Measurements from ENCODE around the gene INAFM2. TPM values are rescaled to one million over a fixed set of nuclear protein-coding genes. Genes with fewer than 3 reads are reported as not detected.
A peak's percentile ranks its signal among the peaks of the same experiment; 100 is the strongest.

Gene INAFM2
- total RNA-seq, 2 experiments from 2014 or later, result 15.0 to 16.9 TPM

DNA sequence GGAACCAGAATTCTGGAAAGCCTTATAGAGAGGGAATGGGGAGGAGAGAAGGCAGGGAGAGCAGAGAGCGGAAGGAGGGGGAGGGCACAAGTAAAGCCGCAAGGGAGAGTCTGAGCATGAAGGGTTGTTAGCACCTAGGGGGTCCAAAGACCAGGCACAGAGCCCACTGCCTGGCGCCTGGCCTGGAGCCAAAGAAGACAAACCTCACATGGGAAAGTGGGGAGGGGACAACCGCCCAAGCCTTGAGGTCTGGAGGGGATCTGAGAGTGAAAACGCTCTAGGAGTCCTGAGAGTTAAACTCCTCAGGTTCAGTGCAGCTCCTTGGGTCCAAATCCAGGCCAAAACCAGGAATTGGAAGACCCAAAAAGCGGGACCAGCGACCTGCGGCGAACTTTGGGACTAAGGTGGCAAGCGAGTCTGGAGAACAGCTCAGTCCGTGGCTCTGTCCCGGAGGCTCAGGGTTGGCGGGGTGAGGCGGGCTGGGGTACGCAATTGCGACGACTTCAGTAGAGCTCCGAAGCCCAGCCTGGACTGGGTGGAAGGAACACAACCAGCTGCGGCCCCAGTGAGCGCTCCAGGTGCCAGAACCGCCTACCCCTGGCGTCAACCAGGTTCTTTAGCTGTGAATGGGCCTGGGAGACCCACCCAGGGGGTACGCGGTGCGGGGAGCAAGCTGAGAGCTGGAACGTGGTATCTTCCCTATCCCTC lies 807 bp upstream of the INAFM2 start:
- no peaks in the 10 kb centered on the region for H3K9me3 Mint-ChIP-seq
- H3K36me3 Mint-ChIP-seq (ENCODE audit: low read depth), result peaks cover 6% of the 10 kb centered on the region
- DNase-seq, result no peak
- peaks cover 31% of the 10 kb centered on the region for H3K4me1 Mint-ChIP-seq (ENCODE audit: low read depth)
- H3K4me3 Mint-ChIP-seq, result peak overlapping the region; percentile 61
- ChIA-PET POLR2A (interaction anchor here (0.6 to 5.5 kb wide), 8 partner anchors 9 to 292 kb away, joined by 3 to 37 read pairs (median 3); partner anchors contain the start of gene PLCB2), CTCF (interaction anchor here (0.6 to 23.8 kb wide), 18 partner anchors 9 to 218 kb away, joined by 3 to 595 read pairs (median 4); partner anchors contain the start of genes CCDC9B, IVD and PLCB2)
- ATAC-seq, result peak; percentile 1
- H3K27me3 Mint-ChIP-seq, result no peaks in the 10 kb centered on the region
- TF ChIP-seq, protein P1, sequence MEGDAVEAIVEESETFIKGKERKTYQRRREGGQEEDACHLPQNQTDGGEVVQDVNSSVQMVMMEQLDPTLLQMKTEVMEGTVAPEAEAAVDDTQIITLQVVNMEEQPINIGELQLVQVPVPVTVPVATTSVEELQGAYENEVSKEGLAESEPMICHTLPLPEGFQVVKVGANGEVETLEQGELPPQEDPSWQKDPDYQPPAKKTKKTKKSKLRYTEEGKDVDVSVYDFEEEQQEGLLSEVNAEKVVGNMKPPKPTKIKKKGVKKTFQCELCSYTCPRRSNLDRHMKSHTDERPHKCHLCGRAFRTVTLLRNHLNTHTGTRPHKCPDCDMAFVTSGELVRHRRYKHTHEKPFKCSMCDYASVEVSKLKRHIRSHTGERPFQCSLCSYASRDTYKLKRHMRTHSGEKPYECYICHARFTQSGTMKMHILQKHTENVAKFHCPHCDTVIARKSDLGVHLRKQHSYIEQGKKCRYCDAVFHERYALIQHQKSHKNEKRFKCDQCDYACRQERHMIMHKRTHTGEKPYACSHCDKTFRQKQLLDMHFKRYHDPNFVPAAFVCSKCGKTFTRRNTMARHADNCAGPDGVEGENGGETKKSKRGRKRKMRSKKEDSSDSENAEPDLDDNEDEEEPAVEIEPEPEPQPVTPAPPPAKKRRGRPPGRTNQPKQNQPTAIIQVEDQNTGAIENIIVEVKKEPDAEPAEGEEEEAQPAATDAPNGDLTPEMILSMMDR (IDR thresholded peaks at IDR 0.05), result no peak
- H3K27ac Mint-ChIP-seq, result no peak overlapping the region
- intact Hi-C loops (cut with micrococcal nuclease), result no loop called here

DNA sequence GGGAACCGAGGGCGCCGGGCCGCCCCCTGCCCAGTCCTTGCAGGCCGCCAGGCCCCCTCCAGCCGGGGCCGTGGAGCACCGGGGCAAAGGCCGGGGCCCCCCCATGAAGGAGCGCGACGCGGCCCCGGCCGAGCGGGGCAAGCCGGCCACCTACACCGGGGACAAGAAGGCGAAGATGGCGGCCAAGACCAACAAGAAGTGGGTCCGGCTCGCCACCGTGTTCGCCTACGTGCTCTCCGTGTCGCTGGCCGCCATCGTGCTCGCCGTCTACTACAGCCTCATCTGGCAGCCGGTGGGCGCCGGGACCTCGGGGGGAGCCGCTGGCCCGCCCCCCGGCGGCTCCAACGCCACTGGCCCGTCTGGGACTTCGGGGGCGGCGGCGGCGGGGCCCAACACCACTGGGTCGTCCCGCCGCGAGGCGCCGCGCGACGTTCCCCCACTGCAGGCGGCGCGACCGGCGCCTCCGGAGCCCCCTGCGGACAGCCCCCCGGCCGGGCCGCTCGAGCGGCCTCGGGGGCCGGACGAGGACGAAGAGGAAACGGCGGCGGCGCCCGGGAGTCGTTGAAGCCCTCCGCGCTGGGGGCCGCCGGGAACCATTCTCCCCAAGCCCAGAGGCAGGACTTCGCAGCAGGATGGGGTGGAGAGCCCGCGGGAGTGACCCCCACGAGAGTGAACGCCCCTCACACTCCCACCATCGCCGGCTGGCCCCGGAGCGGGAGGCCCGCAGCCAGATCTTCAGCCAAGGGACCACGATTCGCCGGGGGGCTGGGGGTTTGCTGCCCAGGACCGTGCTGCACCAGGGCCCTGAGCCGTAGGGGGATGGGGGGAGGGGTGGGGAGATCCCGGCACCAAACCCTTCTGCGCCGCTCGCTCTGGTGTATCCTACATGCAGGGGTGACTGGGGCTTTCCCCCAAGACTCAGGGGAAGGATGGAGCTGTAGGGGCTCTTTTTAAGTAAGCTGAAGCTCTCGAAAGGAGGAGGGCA lies 753 bp downstream of the INAFM2 start:
- POLR2A ChIA-PET, result interaction anchor here (0.6 to 5.5 kb wide), 5 partner anchors 10 to 1794 kb away, joined by 3 to 37 read pairs (median 5); partner anchors contain the start of gene PLCB2
- Mint-ChIP-seq H3K27ac (no peak overlapping the region), H3K27me3 (no peaks in the 10 kb centered on the region), H3K4me3 (peak overlapping the region; percentile 71), H3K36me3 (ENCODE audit: low read depth) (peaks cover 6% of the 10 kb centered on the region), H3K4me1 (ENCODE audit: low read depth) (peaks cover 31% of the 10 kb centered on the region), H3K9me3 (no peaks in the 10 kb centered on the region)
- TF ChIP-seq, protein P1 (IDR thresholded peaks at IDR 0.05), result no peak
- peak; percentile 64 for DNase-seq
- CTCF ChIA-PET, result interaction anchor here (0.8 to 23.8 kb wide), 16 partner anchors 13 to 220 kb away, joined by 3 to 595 read pairs (median 6); partner anchors contain the start of genes BAHD1, CCDC9B and PLCB2
- peak; percentile 8 for ATAC-seq
- intact Hi-C loops (cut with micrococcal nuclease), result no loop called here

DNA sequence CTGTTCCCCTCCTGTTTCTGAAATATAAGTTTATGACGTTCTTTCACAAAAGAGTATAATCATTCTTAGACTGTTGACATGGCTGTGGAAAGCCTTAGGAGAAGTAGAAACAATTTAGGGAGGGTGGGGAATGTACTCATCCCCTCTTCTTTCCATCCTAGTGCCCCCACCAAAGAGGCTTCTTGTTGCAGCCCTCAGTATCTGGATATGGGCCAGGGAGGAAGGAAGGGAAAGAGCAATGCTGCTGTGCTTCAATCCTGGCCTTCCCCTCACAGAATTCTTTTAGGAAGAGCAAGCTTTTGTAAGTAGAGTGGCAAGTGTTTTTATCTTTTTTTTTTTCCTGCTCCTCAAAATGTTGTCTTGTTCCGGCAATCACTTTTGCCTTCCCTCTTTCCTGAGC lies 1.7 kb downstream of the INAFM2 start:
- Mint-ChIP-seq H3K27me3 (no peaks in the 10 kb centered on the region), H3K27ac (no peak overlapping the region), H3K4me1 (ENCODE audit: low read depth) (peaks cover 31% of the 10 kb centered on the region), H3K9me3 (no peaks in the 10 kb centered on the region), H3K36me3 (ENCODE audit: low read depth) (peaks cover 6% of the 10 kb centered on the region), H3K4me3 (peak overlapping the region; percentile 71)
- no peak for DNase-seq
- ChIA-PET POLR2A (interaction anchor here (1.8 to 5.5 kb wide), 3 partner anchors 9 to 17 kb away, joined by 5 to 37 read pairs (median 6); partner anchors contain the start of gene PLCB2), CTCF (interaction anchor here (0.7 to 9.1 kb wide), 12 partner anchors 15 to 281 kb away, joined by 3 to 201 read pairs (median 5); partner anchors contain the start of genes BAHD1, CCDC9B and PLCB2)
- intact Hi-C loops (cut with micrococcal nuclease), result no loop called here
- TF ChIP-seq, protein P1 (IDR thresholded peaks at IDR 0.05), result no peak
- no peak for ATAC-seq

DNA sequence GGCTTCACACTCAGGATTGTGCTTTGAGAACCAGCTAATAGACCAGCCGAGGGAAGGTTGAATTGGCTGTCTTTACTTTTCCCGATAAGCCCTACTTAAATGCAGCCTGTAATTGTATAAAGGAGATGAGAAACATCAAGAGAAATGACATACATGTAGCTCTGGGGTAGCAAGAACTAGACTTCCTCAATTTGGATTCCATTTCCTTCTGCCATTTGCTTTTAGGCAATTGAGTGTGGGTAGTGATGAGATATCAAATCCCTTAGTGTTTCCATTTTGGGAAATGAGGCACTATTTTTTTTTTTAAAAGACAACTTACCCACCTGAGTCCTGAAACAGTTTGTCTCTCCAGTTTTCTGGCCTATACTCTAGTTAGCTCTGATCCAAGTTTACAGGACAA lies 2.2 kb downstream of the INAFM2 start:
- TF ChIP-seq, protein P1 (IDR thresholded peaks at IDR 0.05), result no peak
- Mint-ChIP-seq H3K36me3 (ENCODE audit: low read depth) (peaks cover 6% of the 10 kb centered on the region), H3K9me3 (no peaks in the 10 kb centered on the region), H3K4me3 (no peak overlapping the region), H3K27ac (no peak overlapping the region), H3K27me3 (no peaks in the 10 kb centered on the region), H3K4me1 (ENCODE audit: low read depth) (peaks cover 31% of the 10 kb centered on the region)
- intact Hi-C loops (cut with micrococcal nuclease), result no loop called here
- ATAC-seq (no peak), DNase-seq (no peak)
- POLR2A ChIA-PET, result interaction anchor here (1.8 to 5.5 kb wide), 4 partner anchors 9 to 19 kb away, joined by 4 to 37 read pairs (median 6); partner anchors contain the start of gene PLCB2
- CTCF ChIA-PET, result interaction anchor here (0.7 to 9.1 kb wide), 13 partner anchors 11 to 282 kb away, joined by 3 to 201 read pairs (median 5); partner anchors contain the start of genes CCDC9B and PLCB2
